Measurements from ENCODE around the gene EEF1AKMT4.

DNA sequence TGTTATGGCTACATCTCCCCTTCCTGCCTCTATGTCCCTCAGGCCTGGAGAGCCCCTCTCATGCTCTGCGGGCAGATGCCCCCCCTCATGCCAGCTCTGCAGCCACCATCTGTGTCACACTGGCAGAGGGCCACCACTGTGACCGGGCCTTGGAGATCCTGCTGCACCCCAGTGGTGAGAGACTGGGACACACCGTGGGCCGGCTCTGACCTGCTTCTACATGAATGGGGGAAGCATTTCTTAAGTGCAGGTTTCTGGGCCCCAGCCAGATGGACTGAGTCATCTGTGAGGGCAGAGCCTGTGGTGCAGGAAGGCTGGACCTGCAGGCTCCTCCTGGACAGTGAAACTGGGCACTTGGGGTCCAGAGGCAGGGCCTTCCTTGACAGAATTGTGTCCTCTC, 15.2 kb upstream of the EEF1AKMT4 start:
- no peak; the same call in 1 of the 2 replicates for TF ChIP-seq CTCF (conservative IDR thresholded peaks at IDR 0.05; ENCODE audit: low read depth, low read length)
- no peak for TF ChIP-seq MXI1 (IDR thresholded peaks at IDR 0.05; ENCODE audit: borderline replicate concordance, low read depth, low read length)
- no peak for TF ChIP-seq RAD21 (IDR thresholded peaks at IDR 0.05; ENCODE audit: low read length)

All from IMR-90 (cell line).